HEK293 (cell line): ENCODE measurements around the gene SERPINC1.
A peak's percentile ranks its signal among the peaks of the same experiment; 100 is the strongest.

Source experiments
- CTCF ChIA-PET: fragments of 350-600 bp; formaldehyde crosslinking; extraction: SDS; loops from one replicate; lab custom pipeline; 2021; ENCODE audit warnings: antibody characterized with exemption; lab: Yijun Ruan, JAX
- POLR2A ChIA-PET: fragments of 300-600 bp; formaldehyde crosslinking; extraction: SDS; loops from one replicate; lab custom pipeline; 2020; ENCODE audit warnings: antibody characterized with exemption, inconsistent platforms; lab: Yijun Ruan, JAX
- H3K27ac ChIP-seq: fragments of 200-500 bp; sonication (Bioruptor generic); 2 replicates; pipeline ENCODE4 v1.5.1; 2014; ENCODE audit warnings: low read depth, low read length, control low read depth, inconsistent platforms; ENCODE audit errors: extremely low read depth
- H3K36me3 ChIP-seq, 2 experiments: fragments of 200-500 bp in 1 of 2; sonication (Bioruptor generic) in 1 of 2; 1 replicate in 1 of 2; 2 replicates in 1 of 2; pipeline ENCODE4 v1.5.1; 2014 to 2017; ENCODE audit warnings: inconsistent platforms in 2 of 2, low read length in 2 of 2; ENCODE audit not compliant: control insufficient read depth in 2 of 2, insufficient read depth in 1 of 2
- H3K4me1 ChIP-seq: fragments of 200-500 bp; sonication (Bioruptor generic); 2 replicates; pipeline ENCODE4 v1.5.1; 2014; ENCODE audit warnings: mild to moderate bottlenecking, low read length, inconsistent platforms; ENCODE audit not compliant: control insufficient read depth, insufficient read depth
- H3K4me3 ChIP-seq: 2 replicates; pipeline ENCODE4 v1.5.1; 2011; ENCODE audit warnings: low read depth, mild to moderate bottlenecking, control low read depth, low read length, moderate library complexity
- H3K9me3 ChIP-seq: fragments of 200-500 bp; sonication (Bioruptor generic); 2 replicates; pipeline ENCODE4 v1.5.1; 2014; ENCODE audit warnings: low read depth, low read length, inconsistent platforms; ENCODE audit not compliant: control insufficient read depth, insufficient read depth
- AEBP2 ChIP-seq: fragments of 450-650 bp; formaldehyde crosslinking; IDR thresholded peaks from 2 replicates; pipeline ENCODE4 v1.5.1; 2016; ENCODE audit warnings: missing biosample characterization, missing genetic modification characterization, borderline replicate concordance
- FEZF1 ChIP-seq: fragments of 450-650 bp; formaldehyde crosslinking; IDR thresholded peaks from 2 replicates; pipeline ENCODE4 v1.5.1; 2016; ENCODE audit warnings: missing biosample characterization, missing genetic modification characterization
- PRDM10 ChIP-seq: fragments of 450-650 bp; formaldehyde crosslinking; IDR thresholded peaks from 2 replicates; pipeline ENCODE4 v1.5.1; 2016; ENCODE audit warnings: missing biosample characterization, missing genetic modification characterization
- ZBTB10 ChIP-seq: fragments of 450-650 bp; formaldehyde crosslinking; IDR thresholded peaks from 2 replicates; pipeline ENCODE4 v1.5.1; 2016; ENCODE audit warnings: missing biosample characterization, missing genetic modification characterization
- ZIC2 ChIP-seq: fragments of 450-650 bp; formaldehyde crosslinking; IDR thresholded peaks from 2 replicates; pipeline ENCODE4 v1.5.1; 2016; ENCODE audit warnings: missing biosample characterization, missing genetic modification characterization
- ZNF121 ChIP-seq: fragments of 450-650 bp; formaldehyde crosslinking; IDR thresholded peaks from 2 replicates; pipeline ENCODE4 v1.5.1; 2016; ENCODE audit warnings: missing biosample characterization, missing genetic modification characterization
- ZNF184 ChIP-seq: fragments of 450-650 bp; IDR thresholded peaks from 2 replicates; pipeline ENCODE4 v1.5.1; 2018; ENCODE audit warnings: missing biosample characterization, mild to moderate bottlenecking, missing genetic modification characterization
- ZNF274 ChIP-seq, 2 experiments: fragments of 200-500 bp in 1 of 2; fragments of 450-650 bp in 1 of 2; sonication (Bioruptor generic) in 1 of 2; formaldehyde crosslinking in 1 of 2; IDR thresholded peaks; 2 replicates each; pipeline versions ENCODE4 v1.5.1 to v1.6.1; 2014 to 2016; ENCODE audit warnings: borderline replicate concordance in 1 of 2, inconsistent platforms in 1 of 2, low read length in 1 of 2, missing biosample characterization in 1 of 2, missing genetic modification characterization in 1 of 2
- ZNF280D ChIP-seq: fragments of 450-650 bp; formaldehyde crosslinking; IDR thresholded peaks from 2 replicates; pipeline ENCODE4 v1.5.1; 2016; ENCODE audit warnings: missing biosample characterization, missing genetic modification characterization
- ZNF311 ChIP-seq: fragments of 450-650 bp; formaldehyde crosslinking; IDR thresholded peaks from 2 replicates; pipeline ENCODE4 v1.5.1; 2017; ENCODE audit warnings: missing biosample characterization, missing genetic modification characterization, borderline replicate concordance
- ZNF335 ChIP-seq: fragments of 450-650 bp; formaldehyde crosslinking; conservative IDR thresholded peaks from 2 replicates; pipeline ENCODE4 v1.5.1; 2016; ENCODE audit warnings: missing biosample characterization, missing genetic modification characterization
- ZNF350 ChIP-seq: fragments of 450-650 bp; formaldehyde crosslinking; IDR thresholded peaks from 2 replicates; pipeline ENCODE4 v1.5.0; 2017; ENCODE audit warnings: missing biosample characterization, mild to moderate bottlenecking, missing genetic modification characterization
- ZNF48 ChIP-seq: fragments of 450-650 bp; formaldehyde crosslinking; IDR thresholded peaks from 2 replicates; pipeline ENCODE4 v1.5.1; 2016; ENCODE audit warnings: missing biosample characterization, missing genetic modification characterization
- ZNF488 ChIP-seq: fragments of 450-650 bp; formaldehyde crosslinking; IDR thresholded peaks from 2 replicates; pipeline ENCODE4 v1.5.1; 2016; ENCODE audit warnings: missing biosample characterization, missing genetic modification characterization
- ZNF510 ChIP-seq: fragments of 450-650 bp; formaldehyde crosslinking; IDR thresholded peaks from 2 replicates; pipeline ENCODE4 v1.5.1; 2018; ENCODE audit warnings: mild to moderate bottlenecking, missing genetic modification characterization, missing biosample characterization; ENCODE audit not compliant: insufficient replicate concordance
- ZNF544 ChIP-seq: fragments of 450-650 bp; formaldehyde crosslinking; IDR thresholded peaks from 2 replicates; pipeline ENCODE4 v1.5.0; 2017; ENCODE audit warnings: missing biosample characterization, missing genetic modification characterization
- ZNF624 ChIP-seq: fragments of 450-650 bp; formaldehyde crosslinking; IDR thresholded peaks from 2 replicates; pipeline ENCODE4 v1.5.1; 2017; ENCODE audit warnings: missing biosample characterization, missing genetic modification characterization
- ZNF654 ChIP-seq: fragments of 450-650 bp; formaldehyde crosslinking; IDR thresholded peaks from 2 replicates; pipeline ENCODE4 v1.5.1; 2016; ENCODE audit warnings: low read depth, missing biosample characterization, missing genetic modification characterization

The SERPINC1 gene

GRCh38 chr1:173876732-173877131 lies 40.4 kb downstream of the SERPINC1 start:
- H3K4me1 ChIP-seq: no peaks in the 10 kb centered on the region
- H3K9me3 ChIP-seq: no peaks in the 10 kb centered on the region
- POLR2A ChIA-PET: interaction anchor here (1.1 kb wide), 1 partner anchor 9 kb away, joined by 3 read pairs; the partner anchor contains the start of genes GAS5 and ZBTB37
- CTCF ChIA-PET: no interaction called here
- no peak for TF ChIP-seq ZBTB10 (tag by site-specific recombination)
- TF ChIP-seq ZNF510 (tag by site-specific recombination): no peak
- no peak for TF ChIP-seq ZNF335 (tag by site-specific recombination)
- TF ChIP-seq ZNF280D: no peak
- TF ChIP-seq ZNF274 (IDR thresholded peaks at IDR 0.05; ENCODE audit: low read length): no peak
- TF ChIP-seq ZNF274 (tag by site-specific recombination; IDR thresholded peaks at IDR 0.05; ENCODE audit: borderline replicate concordance): no peak
- no peak for TF ChIP-seq ZNF624 (tag by site-specific recombination)
- TF ChIP-seq ZIC2: no peak
- no peak for TF ChIP-seq ZNF350 (tag by site-specific recombination)
- no peak for TF ChIP-seq ZNF488 (tag by site-specific recombination)
- no peak for TF ChIP-seq AEBP2 (tag by site-specific recombination)
- TF ChIP-seq ZNF48 (tag by site-specific recombination): no peak
- TF ChIP-seq ZNF121 (tag by site-specific recombination): no peak
- TF ChIP-seq ZNF544 (tag by site-specific recombination): no peak
- TF ChIP-seq ZNF184 (tag by site-specific recombination): no peak
- TF ChIP-seq ZNF311: no peak
- no peak for TF ChIP-seq ZNF654 (tag by site-specific recombination)
- no peak for TF ChIP-seq FEZF1 (tag by site-specific recombination)
- H3K27ac ChIP-seq: no peak overlapping the region
- H3K4me3 ChIP-seq: no peak overlapping the region
- H3K36me3 ChIP-seq: peaks cover 3 to 31% of the 10 kb centered on the region in 2 experiments; a peak in 2 of 3 replicates

GRCh38 chr1:173871500-173871899 lies 45.6 kb downstream of the SERPINC1 start:
- H3K4me1 ChIP-seq: no peaks in the 10 kb centered on the region; the same call in 1 of the 2 replicates
- peaks cover 7 to 47% of the 10 kb centered on the region in 2 experiments; a peak in 2 of 3 replicates for H3K36me3 ChIP-seq
- ChIA-PET POLR2A (no interaction called here), CTCF (interaction anchor here (0.6 kb wide), 2 partner anchors 346 to 392 kb away, joined by 3 to 4 read pairs; no protein-coding TSS in a partner anchor)
- H3K27ac ChIP-seq: no peak overlapping the region
- no peak overlapping the region for H3K4me3 ChIP-seq
- no peaks in the 10 kb centered on the region for H3K9me3 ChIP-seq
- peak; percentile 53 for TF ChIP-seq PRDM10 (tag by site-specific recombination)
- TF ChIP-seq ZNF654 (tag by site-specific recombination): no peak
